GM10847 (cell line): ENCODE data around the gene ETS1.

Experiments
- POLR2A ChIP-seq: IDR thresholded peaks from 2 replicates; pipeline ENCODE4 v1.6.1; 2011; ENCODE audit not compliant: insufficient read length; ENCODE audit errors: extremely low read depth

Gene ETS1

GRCh38 chr11:128548649-128549255 lies 38.6 kb downstream of the ETS1 start:
- no peak for TF ChIP-seq POLR2A

GRCh38 chr11:128547946-128548648 lies 39.3 kb downstream of the ETS1 start:
- TF ChIP-seq POLR2A: no peak

GRCh38 chr11:128546916-128547315 lies 40.4 kb downstream of the ETS1 start:
- TF ChIP-seq POLR2A: no peak

DNA sequence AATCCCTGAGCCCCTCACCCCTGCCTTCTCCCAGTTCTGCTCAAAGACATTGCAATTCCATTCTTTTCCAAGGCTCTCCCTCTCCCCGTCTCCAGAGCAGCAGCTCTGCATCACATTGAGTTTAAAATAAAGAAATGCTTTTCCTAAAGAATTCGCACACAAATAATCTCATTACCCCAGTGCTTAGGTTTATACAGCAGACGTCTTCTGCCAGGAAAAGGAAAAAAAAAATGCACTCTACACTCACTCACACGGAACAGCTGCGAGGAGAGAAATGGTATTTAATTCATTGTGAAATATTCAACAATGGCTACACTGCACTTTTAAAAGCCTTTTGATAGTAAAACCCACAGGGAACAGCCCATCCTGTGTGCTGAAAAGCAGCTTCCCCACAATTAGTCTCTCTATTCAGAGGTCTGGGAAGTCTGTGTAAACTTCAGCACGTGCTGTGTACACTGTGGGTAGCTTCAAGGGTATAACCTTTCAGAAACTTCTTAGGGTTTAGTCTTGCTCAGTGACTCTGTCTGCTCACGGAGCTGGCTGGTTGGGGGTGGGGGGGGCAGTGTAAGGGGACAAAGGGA lies 42.8 kb downstream of the ETS1 start:
- TF ChIP-seq POLR2A: no peak

- no peak for TF ChIP-seq POLR2A
These were observed 46.9 kb downstream of the ETS1 start for GRCh38 chr11:128540469-128540868.

- TF ChIP-seq POLR2A: no peak
These were observed 50.9 kb downstream of the ETS1 start for GRCh38 chr11:128536506-128536905.

GRCh38 chr11:128535468-128536457 lies 51.6 kb downstream of the ETS1 start:
- no peak for TF ChIP-seq POLR2A

GRCh38 chr11:128533472-128533871 lies 53.9 kb downstream of the ETS1 start:
- TF ChIP-seq POLR2A: no peak

- TF ChIP-seq POLR2A: no peak
These were observed 54.7 kb downstream of the ETS1 start for GRCh38 chr11:128532572-128533091.

DNA sequence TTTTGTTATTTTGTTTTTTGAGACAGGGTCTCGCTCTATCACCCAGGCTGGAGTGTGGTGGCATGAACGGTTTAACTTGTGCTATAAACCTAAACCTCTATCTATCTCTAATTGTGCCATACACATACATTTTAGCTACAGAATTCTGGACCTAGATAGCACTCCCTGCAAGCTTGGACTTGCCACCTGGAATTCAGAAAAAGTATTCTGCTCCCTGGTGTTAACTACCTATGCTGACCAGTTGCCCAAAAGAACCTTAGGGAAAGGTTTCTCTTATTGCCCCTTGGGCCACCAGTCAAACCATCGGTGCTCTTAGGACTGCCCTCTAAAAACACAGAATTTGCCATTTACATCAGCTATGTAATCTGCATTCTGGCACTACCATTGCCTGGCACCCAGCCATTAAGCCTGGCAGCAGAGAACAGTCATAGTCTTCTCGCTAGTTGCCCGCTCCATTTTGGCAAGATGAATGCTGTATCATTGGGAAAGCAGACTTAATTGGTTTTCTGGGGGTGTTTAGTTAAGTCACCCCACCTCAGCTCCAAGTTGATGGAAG lies 55.3 kb downstream of the ETS1 start:
- no peak for TF ChIP-seq POLR2A

GRCh38 chr11:128531588-128531987 lies 55.8 kb downstream of the ETS1 start:
- no peak for TF ChIP-seq POLR2A

DNA sequence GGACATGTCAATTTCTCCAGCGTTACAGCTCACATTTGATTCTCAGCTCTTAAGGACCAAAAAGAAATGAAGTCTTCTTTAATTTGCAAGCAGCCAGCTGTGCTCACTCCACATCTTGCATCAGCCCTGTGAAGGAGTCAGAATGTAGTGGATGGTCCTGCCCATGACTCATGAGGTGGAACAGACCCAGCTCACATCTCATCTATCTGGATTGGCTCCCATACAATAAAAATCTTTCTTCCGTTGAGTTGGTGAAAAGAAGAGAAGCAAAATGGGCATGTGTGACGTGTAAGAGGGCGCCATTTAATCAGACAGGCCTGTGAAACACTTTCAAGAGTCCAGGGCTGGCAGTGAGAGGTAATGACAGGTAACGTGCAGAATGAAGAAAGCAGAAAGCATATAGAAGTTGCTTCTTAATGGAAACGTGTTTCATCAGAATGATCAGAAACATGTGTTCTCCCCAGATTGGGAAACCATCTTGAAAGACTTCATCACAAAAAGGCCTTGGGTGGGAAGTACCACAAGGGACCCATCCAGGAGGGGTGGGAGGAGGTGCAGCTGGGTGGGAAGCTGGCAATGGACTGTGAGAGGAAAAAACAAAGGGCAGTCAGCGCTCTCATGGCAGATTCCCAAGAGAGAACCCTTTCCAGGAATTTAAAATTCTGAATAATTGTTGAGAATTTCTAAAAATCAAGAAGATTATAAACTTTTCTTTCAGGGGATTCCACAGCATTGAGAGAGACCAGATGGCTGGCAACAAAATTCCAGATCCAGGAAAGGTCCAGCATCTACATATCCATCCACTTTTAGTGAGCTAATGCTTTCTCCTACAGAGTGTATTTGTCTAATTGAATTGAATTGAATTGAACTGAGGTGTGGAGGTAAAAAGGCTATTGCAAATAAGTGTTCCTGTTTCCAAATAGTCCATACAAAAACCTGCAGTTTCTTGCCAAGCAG lies 57.0 kb downstream of the ETS1 start:
- no peak for TF ChIP-seq POLR2A

- TF ChIP-seq POLR2A: no peak
These were observed 59.1 kb downstream of the ETS1 start for GRCh38 chr11:128528294-128528693.

- TF ChIP-seq POLR2A: no peak
These were observed 60.3 kb downstream of the ETS1 start for GRCh38 chr11:128527046-128527445.
